H1 (cell line): Measurements from ENCODE around the gene CHST1. TPM values are rescaled to one million over a fixed set of nuclear protein-coding genes. Genes with fewer than 3 reads are reported as not detected.

Source experiments
- MAFK ChIP-seq: IDR thresholded peaks from 2 replicates; pipeline ENCODE4 v1.6.1; 2012; ENCODE audit warnings: low read depth, mild to moderate bottlenecking, improper control_type of control experiment, low read length
- RFX5 ChIP-seq: IDR thresholded peaks from 2 replicates; pipeline ENCODE4 v1.6.1; 2011; ENCODE audit warnings: low read depth, low read length, improper control_type of control experiment, borderline replicate concordance
- polyA plus RNA-seq, 7 experiments: library from polyadenylated mRNA; depleted of rRNA in 3 of 7; stranded (reverse) in 5 of 7; unstranded in 2 of 7; fragments of >200 nt in 5 of 7; fragments of 200-250 nt in 2 of 7; gene quantifications; 1 replicate in 5 of 7; 2 replicates in 1 of 7; 4 replicates in 1 of 7; pipeline versions ENCODE4 v1.2.1 to v1.2.3, GENCODE V29; 2011 to 2013; ENCODE audit warnings: missing spikeins in 2 of 7, mixed read lengths in 2 of 7
- total RNA-seq: library from RNA; stranded (reverse); fragmentation: NEBNext Ultra II Directional; extraction: Animal tissue kit (Norgen Biotek cat#: 25700); gene quantifications from 2 replicates; pipeline ENCODE4 v1.2.1, GENCODE V29; 2021

Gene CHST1
- total and polyA plus RNA-seq, 2 of the 8 experiments (the other 6 are each of a cell fraction or from before 2014, with no cell fraction given), result 1.6 to 3.8 TPM

DNA sequence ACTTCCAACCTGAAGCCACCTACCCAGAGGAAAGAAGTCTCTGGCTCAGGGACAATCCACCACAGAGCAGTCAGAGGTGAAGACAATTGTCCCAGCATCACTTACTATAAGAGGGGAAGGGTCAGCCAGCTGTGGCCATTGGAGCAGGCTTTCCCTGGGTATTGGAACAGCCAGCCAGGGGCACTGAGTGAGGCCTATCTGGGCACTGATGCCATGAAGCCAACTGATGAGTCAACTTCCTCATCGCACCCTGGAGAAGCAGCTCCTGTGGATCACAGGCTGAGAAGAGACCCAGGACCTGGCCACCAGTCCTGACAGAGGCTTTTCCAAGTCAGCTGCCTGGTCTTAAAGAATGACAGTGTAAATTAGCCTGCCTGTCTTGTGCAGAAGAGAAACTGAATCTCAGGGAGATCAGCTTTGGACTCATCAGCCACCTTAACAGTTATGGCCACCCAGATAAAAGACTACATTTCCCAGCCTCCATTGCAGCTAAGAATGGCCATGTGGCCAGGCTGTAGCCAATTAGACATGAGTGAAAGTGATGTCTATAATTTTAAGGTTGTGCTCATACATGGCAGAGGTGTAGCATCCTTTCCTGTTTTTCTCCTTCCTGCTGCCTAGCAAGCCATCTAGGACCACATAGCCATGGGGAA, 19.0 kb downstream of the CHST1 start (continued):
- TF ChIP-seq RFX5 (no peak), MAFK (no peak)
